Measurements from ENCODE around the gene SHROOM3. TPM values are rescaled to one million over a fixed set of nuclear protein-coding genes. Genes with fewer than 3 reads are reported as not detected.

Gene SHROOM3
- total RNA-seq, 4 donors from 2014 or later, result 52.0 to 444 (median 364) TPM

- H3K4me3 ChIP-seq, result no peak overlapping the region
- no peak for TF ChIP-seq POLR2A (IDR thresholded peaks at IDR 0.05)
- no peak for TF ChIP-seq CTCF (IDR thresholded peaks at IDR 0.05)
- DNase-seq, result no peak
- H3K9me3 ChIP-seq, result no peaks in the 10 kb centered on the region
- no peaks in the 10 kb centered on the region for H3K4me1 ChIP-seq
- H3K27me3 ChIP-seq, result no peaks in the 10 kb centered on the region
- peaks cover 0 to 71% (median 0%) of the 10 kb centered on the region in 3 donors for H3K36me3 ChIP-seq
- no peak overlapping the region for H3K27ac ChIP-seq
Measured at GRCh38 chr4:76758996-76759395, 324.0 kb downstream of the SHROOM3 start.

GRCh38 chr4:76760193-76760592 is 325.2 kb downstream of the SHROOM3 start:
- no peaks in the 10 kb centered on the region for H3K4me1 ChIP-seq
- H3K27me3 ChIP-seq, result no peaks in the 10 kb centered on the region
- no peak overlapping the region for H3K4me3 ChIP-seq
- no peak overlapping the region for H3K27ac ChIP-seq
- DNase-seq, result no peak
- H3K9me3 ChIP-seq, result no peaks in the 10 kb centered on the region
- TF ChIP-seq POLR2A (IDR thresholded peaks at IDR 0.05) (no peak), CTCF (IDR thresholded peaks at IDR 0.05) (no peak)
- H3K36me3 ChIP-seq, result peaks cover 0 to 63% (median 0%) of the 10 kb centered on the region in 3 donors

- no peak for TF ChIP-seq CTCF (IDR thresholded peaks at IDR 0.05)
- no peak for TF ChIP-seq POLR2A (IDR thresholded peaks at IDR 0.05)
- Histone ChIP-seq H3K36me3 (peaks cover 0 to 59% (median 0%) of the 10 kb centered on the region in 3 donors), H3K27me3 (no peaks in the 10 kb centered on the region), H3K9me3 (no peaks in the 10 kb centered on the region), H3K4me1 (no peaks in the 10 kb centered on the region), H3K27ac (no peak overlapping the region), H3K4me3 (no peak overlapping the region)
- no peak for DNase-seq
Measured at GRCh38 chr4:76762137-76763130, 327.4 kb downstream of the SHROOM3 start.

GRCh38 chr4:76764251-76764650 is 329.2 kb downstream of the SHROOM3 start:
- Histone ChIP-seq H3K4me3 (no peak overlapping the region), H3K27ac (no peak overlapping the region), H3K9me3 (no peaks in the 10 kb centered on the region), H3K27me3 (no peaks in the 10 kb centered on the region), H3K4me1 (no peaks in the 10 kb centered on the region), H3K36me3 (peaks cover 0 to 68% (median 0%) of the 10 kb centered on the region in 3 donors)
- TF ChIP-seq CTCF (IDR thresholded peaks at IDR 0.05) (no peak), POLR2A (IDR thresholded peaks at IDR 0.05) (no peak)
- DNase-seq, result no peak

- Histone ChIP-seq H3K4me1 (no peaks in the 10 kb centered on the region), H3K36me3 (peaks cover 0 to 63% (median 0%) of the 10 kb centered on the region in 3 donors), H3K27ac (no peak overlapping the region), H3K9me3 (no peaks in the 10 kb centered on the region), H3K27me3 (no peaks in the 10 kb centered on the region), H3K4me3 (no peak overlapping the region)
- DNase-seq, result no peak
- no peak for TF ChIP-seq CTCF (IDR thresholded peaks at IDR 0.05)
- no peak for TF ChIP-seq POLR2A (IDR thresholded peaks at IDR 0.05)
Measured at GRCh38 chr4:76765473-76766183, 330.6 kb downstream of the SHROOM3 start.

All from Peyer's patch (tissue), 4 donors.